Measurements from ENCODE around the gene BCL11A.

BCL11A gene

GRCh38 chr2:60531701-60532133, 21.7 kb downstream of the BCL11A start:
- no peak for DNase-seq (ENCODE audit: low spot score)
- ATAC-seq (ENCODE audit: low read depth) = no peak
- H3K4me3 ChIP-seq (ENCODE audit: severe bottlenecking) = no peak overlapping the region
- no peaks in the 10 kb centered on the region for H3K9me3 ChIP-seq (ENCODE audit: severe bottlenecking)
- H3K27me3 ChIP-seq (ENCODE audit: insufficient read depth, poor library complexity, severe bottlenecking) = no peaks in the 10 kb centered on the region
- TF ChIP-seq, protein P1, sequence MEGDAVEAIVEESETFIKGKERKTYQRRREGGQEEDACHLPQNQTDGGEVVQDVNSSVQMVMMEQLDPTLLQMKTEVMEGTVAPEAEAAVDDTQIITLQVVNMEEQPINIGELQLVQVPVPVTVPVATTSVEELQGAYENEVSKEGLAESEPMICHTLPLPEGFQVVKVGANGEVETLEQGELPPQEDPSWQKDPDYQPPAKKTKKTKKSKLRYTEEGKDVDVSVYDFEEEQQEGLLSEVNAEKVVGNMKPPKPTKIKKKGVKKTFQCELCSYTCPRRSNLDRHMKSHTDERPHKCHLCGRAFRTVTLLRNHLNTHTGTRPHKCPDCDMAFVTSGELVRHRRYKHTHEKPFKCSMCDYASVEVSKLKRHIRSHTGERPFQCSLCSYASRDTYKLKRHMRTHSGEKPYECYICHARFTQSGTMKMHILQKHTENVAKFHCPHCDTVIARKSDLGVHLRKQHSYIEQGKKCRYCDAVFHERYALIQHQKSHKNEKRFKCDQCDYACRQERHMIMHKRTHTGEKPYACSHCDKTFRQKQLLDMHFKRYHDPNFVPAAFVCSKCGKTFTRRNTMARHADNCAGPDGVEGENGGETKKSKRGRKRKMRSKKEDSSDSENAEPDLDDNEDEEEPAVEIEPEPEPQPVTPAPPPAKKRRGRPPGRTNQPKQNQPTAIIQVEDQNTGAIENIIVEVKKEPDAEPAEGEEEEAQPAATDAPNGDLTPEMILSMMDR (IDR thresholded peaks at IDR 0.05; ENCODE audit: poor library complexity, severe bottlenecking) = no peak
- peaks cover 12% of the 10 kb centered on the region for H3K4me1 ChIP-seq (ENCODE audit: insufficient read depth, poor library complexity, severe bottlenecking)
- H3K27ac ChIP-seq (ENCODE audit: poor library complexity, severe bottlenecking) = no peak overlapping the region
- no peaks in the 10 kb centered on the region for H3K36me3 ChIP-seq (ENCODE audit: low read depth)

- ATAC-seq (ENCODE audit: low read depth) (peak; percentile 58), DNase-seq (ENCODE audit: low spot score) (no peak)
- H3K9me3 ChIP-seq (ENCODE audit: severe bottlenecking) = no peaks in the 10 kb centered on the region
- peak overlapping the region; percentile 24 for H3K27ac ChIP-seq (ENCODE audit: poor library complexity, severe bottlenecking)
- peaks cover 12% of the 10 kb centered on the region for H3K4me1 ChIP-seq (ENCODE audit: insufficient read depth, poor library complexity, severe bottlenecking)
- no peaks in the 10 kb centered on the region for H3K27me3 ChIP-seq (ENCODE audit: insufficient read depth, poor library complexity, severe bottlenecking)
- no peaks in the 10 kb centered on the region for H3K36me3 ChIP-seq (ENCODE audit: low read depth)
- TF ChIP-seq, protein P1 (IDR thresholded peaks at IDR 0.05; ENCODE audit: poor library complexity, severe bottlenecking) = no peak
- H3K4me3 ChIP-seq (ENCODE audit: severe bottlenecking) = no peak overlapping the region
Observed at GRCh38 chr2:60530660-60531281, 22.7 kb downstream of the BCL11A start.

- Histone ChIP-seq H3K27ac (ENCODE audit: poor library complexity, severe bottlenecking) (peak overlapping the region; percentile 24), H3K27me3 (ENCODE audit: insufficient read depth, poor library complexity, severe bottlenecking) (no peaks in the 10 kb centered on the region), H3K4me3 (ENCODE audit: severe bottlenecking) (no peak overlapping the region), H3K36me3 (ENCODE audit: low read depth) (no peaks in the 10 kb centered on the region), H3K9me3 (ENCODE audit: severe bottlenecking) (no peaks in the 10 kb centered on the region), H3K4me1 (ENCODE audit: insufficient read depth, poor library complexity, severe bottlenecking) (peaks cover 12% of the 10 kb centered on the region)
- TF ChIP-seq, protein P1 (IDR thresholded peaks at IDR 0.05; ENCODE audit: poor library complexity, severe bottlenecking) = no peak
- no peak for DNase-seq (ENCODE audit: low spot score)
- peak; percentile 29; the same call in 1 of the 3 replicates for ATAC-seq (ENCODE audit: low read depth)
Observed at GRCh38 chr2:60529785-60530627, 23.4 kb downstream of the BCL11A start.

GRCh38 chr2:60529136-60529784, 24.2 kb downstream of the BCL11A start:
- DNase-seq (ENCODE audit: low spot score) = no peak
- Histone ChIP-seq H3K27me3 (ENCODE audit: insufficient read depth, poor library complexity, severe bottlenecking) (no peaks in the 10 kb centered on the region), H3K4me1 (ENCODE audit: insufficient read depth, poor library complexity, severe bottlenecking) (peaks cover 12% of the 10 kb centered on the region), H3K36me3 (ENCODE audit: low read depth) (no peaks in the 10 kb centered on the region), H3K4me3 (ENCODE audit: severe bottlenecking) (no peak overlapping the region), H3K27ac (ENCODE audit: poor library complexity, severe bottlenecking) (peak overlapping the region; percentile 24), H3K9me3 (ENCODE audit: severe bottlenecking) (no peaks in the 10 kb centered on the region)
- no peak for ATAC-seq (ENCODE audit: low read depth)
- TF ChIP-seq, protein P1 (IDR thresholded peaks at IDR 0.05; ENCODE audit: poor library complexity, severe bottlenecking) = no peak

Data from RWPE2 (cell line).